ENCODE measurements around the gene PROX1.

PROX1 gene

DNA sequence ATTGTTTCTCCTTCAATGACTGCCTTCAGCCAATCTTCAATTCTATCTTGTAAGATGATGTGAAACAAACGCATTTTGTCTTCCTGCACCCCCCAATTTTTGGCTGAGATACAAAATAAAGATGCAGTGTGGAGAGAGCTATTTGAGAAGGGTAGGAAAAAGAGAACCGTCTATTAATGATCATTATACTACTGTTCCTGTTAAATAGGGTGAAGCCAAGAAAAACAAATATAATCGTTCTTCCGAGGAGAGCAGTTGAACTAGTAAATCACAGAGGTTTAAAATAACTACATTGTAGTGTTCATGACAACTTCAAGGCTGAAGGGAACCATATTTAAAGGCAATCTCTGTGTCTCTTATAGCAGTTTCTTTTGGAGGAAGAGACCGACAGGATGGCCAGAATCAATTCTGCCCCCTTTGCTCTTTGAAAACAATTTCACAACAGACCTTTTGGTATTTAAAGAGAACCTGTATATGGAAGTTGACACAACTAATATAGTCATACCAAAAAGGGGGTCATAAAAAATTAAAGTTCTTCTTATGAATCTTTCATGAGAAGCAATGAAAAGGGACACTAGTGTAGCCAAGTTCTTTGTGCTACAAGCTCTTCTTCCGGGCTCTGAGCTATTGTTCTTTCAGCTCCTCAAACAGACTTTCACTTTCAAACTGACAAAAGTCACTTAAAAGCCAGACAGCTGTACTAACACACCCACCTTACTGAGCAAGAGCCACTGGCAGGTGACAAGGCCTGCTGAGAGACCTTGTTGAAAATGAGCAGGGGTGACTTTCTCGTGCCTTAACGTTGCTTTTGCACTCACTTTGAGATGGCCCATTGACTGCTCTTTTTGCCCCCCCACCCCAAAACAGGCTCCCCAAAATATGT is 30.9 kb downstream of the PROX1 start:
- peak in 1 of 58 donors; percentile 53 for DNase-seq

DNA sequence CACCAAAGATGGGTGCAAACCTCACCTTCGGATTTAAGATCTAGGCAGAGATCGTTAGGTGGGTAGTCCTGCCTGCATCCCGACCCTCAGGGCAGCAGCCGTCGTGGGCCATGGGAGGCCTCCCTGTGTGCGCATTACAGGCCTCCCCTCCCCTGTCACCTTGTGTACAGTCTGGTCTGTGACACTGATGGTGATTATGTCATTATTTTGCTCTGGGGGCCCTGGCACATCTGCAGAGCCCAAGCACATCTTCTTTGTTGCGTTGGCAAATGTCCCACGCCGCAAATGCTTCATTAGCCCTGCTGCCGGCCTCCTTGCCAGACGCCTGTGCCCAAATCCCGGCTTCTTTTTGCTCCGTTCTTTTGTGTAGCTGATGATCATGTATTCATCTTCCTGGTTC is 31.7 kb downstream of the PROX1 start:
- DNase-seq: peak in 19 of 58 donors; percentile 5 to 79 (median 29)

DNA sequence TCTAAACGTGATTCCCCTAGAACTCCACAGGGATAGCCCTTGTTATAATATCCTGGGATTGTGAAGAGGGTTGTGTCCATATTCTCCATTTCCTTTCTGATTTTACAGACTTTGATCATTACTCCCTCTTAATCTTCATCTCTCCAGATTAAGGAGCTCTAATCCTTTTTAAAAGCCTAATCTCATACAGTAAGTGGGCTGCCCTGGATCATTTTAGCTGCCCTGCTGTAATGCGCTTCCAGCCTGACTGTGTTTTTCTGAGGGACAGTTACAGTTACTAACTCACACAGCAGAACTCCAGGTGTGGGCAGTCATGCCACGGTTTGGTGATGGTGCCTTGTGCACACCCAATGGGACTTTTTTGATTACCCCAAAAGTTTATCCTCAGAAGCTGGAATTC is 33.5 kb downstream of the PROX1 start:
- no peak for DNase-seq

DNA sequence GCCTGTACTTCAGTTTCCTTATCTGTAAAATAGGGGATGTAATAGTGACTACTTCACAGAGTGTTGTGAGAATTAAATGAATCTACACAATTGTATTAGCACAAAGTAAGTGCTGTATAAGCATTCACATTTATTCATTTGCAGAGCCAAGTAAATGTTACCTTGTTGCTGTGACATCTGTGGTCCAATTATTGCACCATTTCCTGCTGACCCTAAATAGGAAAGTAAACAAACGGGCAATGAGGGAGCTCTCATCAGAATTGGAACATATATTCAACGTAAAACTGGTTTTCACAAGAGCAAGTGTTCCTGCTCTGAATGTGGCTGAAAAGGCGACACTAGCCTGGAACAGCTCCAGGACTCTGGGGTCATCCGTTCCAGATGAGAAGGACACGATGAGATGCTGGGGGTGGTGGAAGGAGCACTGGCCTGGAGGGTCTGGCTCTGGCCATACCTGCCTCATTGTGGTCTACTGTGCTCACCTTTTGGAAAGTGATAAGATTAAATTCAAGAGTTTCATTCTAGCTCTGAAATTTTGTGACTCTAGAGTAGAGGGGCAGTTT is 34.5 kb downstream of the PROX1 start:
- no peak for DNase-seq

DNA sequence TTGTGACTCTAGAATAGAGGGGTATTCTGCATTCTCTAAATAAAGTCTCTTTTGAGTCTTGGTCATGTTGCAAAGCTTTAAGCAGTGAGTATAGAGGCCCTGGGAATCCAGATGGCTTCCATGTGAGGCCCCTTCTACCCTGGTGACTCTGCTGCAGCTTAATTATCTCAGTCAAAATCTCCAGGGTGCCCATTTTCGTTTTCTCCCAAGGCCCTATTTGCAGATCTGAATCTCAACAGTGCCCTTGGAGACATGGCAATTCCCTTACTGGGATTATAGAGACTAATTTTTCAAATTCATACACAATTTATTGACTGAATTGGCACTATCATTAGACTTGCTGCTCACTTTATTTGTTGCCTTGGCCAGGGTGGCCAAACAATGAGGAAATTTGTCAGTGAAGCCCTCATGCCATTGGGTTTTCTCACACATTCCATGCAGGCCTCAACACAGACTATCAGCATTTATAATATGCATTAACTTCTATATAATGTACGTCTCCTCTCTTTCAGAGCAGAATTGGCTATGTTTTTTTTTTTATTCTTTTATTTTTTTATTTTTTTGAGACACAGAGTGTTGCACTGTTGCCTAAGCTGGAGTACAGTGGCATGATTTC is 35.1 kb downstream of the PROX1 start:
- DNase-seq: no peak

DNA sequence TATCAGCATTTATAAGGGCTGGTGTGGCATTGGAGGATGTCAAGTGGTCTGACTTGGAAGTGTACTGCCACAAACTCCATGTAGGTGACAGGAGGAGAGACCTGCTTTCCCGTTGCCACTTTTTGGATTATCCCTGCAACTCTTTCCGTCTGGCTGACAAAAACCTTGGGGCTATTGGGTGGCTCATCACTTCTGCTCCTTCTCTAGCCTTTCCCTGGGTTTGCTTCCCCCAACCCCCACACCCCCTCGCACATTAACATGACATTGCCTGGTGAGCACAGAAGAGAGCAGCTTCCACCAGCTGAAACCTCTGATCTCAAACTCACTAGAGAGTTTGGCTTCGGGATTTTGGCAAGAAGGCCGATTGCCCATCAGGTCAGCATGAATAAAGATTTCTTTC is 39.2 kb downstream of the PROX1 start:
- DNase-seq: no peak

DNA sequence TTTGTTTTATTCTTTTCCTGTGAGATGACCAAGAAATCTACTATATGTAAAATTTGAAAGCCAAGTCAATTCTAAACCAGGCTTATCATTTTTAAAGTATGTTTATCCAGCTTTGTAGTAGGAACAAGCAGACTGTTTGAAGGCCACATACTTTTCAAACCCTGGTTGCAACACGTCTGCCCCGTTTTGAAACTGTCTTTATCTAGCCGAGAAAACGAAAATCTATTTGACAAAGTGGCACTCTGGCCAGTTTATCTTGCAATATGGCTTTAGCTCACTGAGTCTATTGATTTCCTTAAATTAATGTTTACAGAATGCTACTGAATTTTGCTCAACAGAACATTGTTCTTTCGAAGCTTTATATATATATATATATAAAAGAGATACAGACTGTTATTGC is 39.7 kb downstream of the PROX1 start:
- DNase-seq: no peak

DNA sequence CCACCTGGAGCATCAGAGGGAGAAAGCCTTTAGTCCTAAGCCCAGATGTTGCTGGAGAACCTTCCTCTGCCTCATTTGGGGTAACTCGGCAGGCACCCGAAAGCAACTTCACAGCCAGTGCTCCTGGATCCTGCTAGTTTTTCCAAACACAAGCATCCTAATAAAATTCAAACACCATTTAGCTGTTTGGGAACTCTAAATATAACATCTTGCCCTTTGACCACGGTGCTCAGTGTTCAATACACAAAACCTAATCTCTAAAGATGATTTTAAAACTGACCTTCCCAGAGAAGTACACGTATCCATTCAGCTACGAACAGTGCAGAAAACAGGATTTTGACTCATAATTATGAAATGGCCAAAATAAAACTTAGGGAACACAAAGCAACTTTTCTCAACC is 40.3 kb downstream of the PROX1 start:
- DNase-seq: no peak

DNA sequence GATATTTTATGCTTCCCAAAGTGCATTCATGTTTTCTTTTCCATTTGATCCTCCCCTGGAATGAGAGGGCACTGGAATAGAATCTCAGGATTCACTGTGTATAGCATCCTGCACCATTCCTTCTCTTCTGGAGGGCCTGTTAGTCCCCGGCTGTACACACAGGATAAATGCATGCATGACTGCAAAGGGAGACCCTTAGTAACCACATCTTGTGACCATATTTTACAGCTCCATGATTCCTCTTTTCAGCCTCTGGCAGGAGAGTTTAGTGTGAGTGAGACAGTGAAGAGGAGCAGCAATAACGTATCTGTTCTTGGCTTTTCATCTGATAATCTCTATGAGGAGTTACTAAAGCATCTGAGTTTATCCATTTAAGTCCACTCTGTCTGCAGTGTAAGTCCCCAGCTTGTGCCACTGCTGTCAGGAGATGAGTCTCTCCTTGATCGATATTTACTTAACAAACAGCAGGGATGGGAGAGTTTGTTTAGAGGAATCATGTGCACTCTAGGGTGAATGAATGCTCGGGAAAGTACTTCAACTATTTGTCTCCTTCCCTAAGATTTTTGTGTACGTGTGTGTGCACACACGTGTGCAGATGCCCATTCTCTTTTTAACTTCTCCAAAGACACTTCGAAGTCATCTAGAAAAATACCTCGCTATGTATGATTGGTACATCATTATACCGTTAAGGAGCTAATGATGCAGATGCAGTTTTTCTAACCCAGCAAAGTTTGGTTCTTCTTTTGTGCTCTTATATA is 41.1 kb downstream of the PROX1 start:
- DNase-seq: no peak

DNA sequence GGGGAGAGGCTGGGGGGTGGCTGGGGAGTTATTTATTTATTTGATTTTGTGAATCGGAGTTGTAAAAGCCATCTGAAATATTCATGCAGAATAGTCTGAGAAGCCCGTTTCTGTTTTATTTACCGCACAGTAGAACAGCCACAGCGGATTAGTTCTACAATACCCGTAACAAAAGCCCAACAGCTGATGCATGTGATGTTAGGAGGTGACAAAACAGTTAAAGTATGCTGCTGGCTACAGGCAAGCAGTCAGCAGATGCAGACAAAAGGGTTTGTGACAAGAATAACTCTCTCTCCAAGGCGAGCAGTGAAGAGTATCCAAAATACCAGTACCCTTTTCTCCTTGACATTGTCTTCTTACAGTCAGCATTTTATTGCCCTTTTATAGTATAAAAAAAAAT is 42.0 kb downstream of the PROX1 start:
- peak in 3 of 58 donors; percentile 19 to 37 (median 31) for DNase-seq

DNA sequence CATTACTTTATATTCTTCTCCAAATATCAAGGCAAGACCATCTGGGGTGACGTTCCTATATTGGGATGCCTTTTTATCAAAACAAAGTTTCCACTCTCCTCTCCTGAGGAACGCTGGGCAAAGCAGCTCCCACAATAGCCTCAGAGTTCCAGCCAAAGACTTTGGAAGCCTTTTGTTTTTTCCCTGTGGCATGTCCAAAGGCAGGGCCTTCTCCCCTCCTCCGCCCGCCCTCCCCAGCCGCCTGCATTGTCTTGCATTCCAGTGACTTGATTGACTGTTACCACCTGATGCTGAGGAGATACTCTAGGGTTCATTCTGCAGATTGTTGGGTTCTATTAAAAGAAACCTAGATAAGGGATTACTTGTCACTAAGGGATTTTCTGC is 43.5 kb downstream of the PROX1 start:
- DNase-seq: peak in 1 of 58 donors; percentile 5

DNA sequence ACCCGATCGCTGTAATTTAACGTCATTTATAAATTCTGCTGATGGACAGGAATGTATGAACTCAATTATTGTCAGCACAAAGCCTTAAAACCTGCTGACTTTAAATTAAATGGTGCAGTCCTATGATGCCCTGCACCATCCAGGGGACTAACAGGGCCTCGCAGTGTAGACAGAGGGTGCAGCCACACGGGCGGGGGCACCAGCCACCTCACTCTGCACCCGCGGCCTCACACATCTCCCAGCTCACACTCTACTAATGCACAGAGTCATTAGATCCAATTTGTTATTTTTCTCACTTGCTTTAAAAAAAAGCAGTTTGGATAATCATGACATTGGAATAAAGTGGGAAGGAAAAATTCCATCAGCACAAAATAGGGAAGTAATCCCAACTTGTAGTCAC is 49.7 kb downstream of the PROX1 start:
- no peak for DNase-seq

DNA sequence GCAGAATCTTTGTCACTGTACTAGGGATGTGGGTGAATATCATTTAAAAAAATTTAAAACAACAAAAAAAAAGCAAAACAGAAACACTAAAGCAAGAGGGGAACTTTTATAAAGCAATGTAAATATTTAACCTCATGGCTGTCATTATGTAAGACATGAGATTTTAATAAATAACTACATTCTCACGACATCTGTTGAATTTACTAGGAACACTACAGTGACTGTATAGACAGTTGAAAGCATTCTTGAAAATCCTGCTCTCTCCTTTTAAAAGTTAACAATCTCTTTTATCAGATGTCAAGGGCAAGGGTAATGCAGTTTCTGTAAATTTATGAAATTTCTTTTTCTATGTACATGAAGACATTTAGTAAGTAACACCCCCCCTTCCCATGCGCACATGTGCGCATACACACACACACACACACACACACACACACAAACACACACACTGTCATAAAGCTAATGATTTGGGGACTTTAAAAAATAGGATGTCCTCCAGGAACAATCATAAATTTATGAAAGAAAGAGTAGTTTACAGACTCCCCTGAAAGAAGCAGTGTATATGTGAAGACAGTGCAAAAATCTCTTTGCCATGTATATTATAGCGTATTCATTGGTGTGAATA is 51.7 kb downstream of the PROX1 start:
- DNase-seq: no peak

DNA sequence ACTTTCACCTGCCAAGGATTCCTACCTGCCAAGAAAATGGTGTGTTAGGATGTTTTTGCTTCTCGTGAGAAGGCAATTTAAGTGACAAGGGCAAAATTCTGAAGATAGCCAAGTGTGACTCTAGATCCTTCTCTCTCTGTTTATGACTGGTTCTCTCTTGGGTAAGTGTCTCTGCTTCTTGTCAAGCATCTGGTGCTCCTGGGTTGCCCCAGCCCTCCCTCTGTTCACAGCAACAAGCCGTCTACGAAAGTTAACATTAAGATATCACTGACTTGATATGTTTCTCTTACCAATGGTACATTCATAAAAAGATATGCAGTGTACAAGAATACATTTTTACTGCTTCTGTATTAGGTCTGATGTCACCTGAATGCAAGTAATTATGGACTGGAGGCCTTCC is 55.4 kb downstream of the PROX1 start:
- DNase-seq: no peak

DNA sequence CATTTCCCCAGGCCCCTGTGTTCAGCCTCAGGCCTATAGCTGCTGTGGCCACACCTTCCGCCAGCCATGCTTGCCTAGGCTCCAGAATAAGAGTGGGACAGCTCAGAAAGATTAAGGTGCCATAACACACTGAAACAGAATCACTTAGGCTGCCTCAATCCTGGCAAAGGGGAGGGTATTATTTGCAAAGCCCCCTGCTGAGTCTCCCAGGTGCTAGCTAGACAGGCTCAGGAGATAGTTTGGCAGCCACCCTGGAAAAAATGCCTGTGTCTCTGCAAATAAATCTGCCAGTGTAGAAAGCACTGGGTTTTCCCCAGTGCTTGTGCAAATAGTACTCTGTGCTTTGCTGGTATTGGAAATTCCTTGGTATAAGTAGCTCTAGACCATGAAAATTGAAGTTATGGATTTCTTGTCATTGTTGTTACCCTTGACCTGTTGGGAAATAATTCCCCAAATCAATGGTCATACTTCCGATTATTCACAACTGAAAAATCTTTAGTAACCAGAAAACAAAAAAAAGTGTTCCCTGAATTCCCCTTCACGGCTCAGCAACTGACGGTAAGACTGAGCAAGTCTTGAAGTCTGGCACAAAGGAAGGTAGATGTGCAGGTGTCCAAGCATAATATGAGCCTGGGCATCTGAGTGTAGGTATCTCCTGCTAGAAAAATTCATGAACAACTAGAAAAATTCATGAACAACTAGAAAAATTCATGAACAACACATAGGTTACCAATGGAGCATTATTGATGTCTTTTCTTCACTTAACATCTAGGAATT is 56.9 kb downstream of the PROX1 start:
- no peak for DNase-seq

DNA sequence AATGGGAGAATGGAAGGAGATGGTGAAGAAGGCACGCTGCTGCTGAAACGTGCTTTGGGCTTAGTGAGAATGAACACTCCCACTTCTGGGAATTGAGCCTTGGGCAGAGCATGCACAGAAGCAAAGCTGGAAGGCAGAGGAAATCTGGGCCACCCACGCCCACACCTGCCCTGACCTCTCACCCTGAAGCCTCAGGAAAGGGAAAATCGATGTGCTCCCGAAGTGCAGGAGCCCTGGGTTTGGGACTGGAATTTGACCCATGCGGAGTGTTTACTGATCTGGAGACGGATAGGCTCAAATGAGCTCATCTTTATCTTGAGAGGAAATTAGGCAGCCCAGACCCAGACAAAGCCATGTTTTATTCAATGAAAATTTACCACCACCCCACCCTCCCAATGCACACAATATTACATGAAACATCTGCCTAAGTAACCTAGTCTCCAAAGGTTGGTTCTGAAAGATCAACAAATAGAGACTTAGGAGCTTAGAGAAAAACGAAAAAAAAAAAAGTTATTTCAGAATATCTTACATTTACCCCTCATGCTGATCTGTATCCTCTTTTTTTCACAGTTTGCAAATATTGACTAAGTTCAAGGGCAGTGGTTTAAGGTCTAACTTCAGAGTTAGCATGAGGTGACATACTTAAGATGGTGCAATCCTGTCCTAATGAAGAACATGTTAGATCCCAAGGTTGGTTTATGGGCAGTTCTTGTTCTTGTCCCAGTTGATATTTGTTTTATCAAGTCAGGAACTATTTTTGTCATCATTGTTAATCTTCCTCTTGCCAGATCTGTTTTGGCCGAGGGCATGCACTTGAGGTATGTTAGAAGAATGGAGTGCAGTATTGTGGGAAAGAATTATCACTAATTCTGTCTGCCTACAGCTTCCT is 63.0 kb downstream of the PROX1 start:
- DNase-seq: no peak

DNA sequence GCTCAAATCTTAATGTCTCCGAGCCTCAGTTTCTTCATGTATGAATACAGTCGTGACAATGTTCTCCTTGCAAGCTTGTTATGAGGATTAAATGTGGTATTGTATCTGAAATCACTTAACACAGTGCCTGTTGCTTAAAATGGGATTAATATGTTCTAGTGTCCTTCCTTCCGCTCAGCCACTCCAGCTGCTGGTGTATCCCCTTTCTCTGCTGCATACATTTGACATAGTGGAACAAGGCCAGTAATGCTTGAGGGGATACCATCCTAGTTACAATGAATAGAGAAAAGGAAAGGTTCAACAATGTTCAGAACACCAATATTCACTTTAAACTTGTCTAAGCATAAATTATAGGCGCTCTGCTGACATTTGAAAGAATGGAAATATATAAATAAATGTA is 64.0 kb downstream of the PROX1 start:
- no peak for DNase-seq

DNA sequence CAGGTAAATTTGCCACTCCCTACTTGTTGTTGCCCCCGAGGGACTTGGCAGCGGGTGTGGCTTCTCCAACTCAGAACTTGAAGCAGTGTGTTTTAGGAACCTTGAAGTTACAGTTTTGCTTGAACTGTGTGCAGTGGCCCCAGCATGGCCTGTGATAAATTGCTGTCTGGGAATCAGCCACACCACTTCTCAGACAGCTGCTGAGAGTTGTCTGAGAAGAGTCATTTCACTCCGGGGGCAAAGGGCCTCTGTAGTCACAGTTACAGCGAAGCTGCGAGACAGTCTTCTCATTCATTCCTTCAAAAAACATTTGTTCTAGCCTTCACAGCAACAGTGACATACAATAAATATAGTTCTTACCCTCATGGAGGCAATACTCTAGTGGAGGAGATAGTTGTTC is 70.3 kb downstream of the PROX1 start:
- DNase-seq: no peak

DNA sequence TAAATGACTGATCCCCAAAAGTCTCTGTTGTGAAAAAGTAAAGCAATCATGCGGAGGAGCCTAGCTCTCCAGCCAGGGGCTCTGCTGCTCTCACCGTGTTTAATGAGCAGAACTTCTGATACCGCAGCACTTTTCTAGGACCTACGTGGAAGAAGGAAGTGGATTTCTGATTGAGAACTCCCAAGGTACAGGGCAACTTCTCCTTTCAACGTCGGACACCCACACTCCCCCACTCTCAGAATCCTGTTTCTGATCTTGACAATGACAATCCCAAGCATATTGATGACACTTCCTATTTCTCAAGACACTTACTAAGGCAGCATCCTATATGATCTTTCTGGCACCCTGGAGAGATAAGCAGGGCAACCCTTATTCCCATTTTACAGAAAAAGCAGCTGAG is 78.4 kb downstream of the PROX1 start:
- no peak for DNase-seq

DNA sequence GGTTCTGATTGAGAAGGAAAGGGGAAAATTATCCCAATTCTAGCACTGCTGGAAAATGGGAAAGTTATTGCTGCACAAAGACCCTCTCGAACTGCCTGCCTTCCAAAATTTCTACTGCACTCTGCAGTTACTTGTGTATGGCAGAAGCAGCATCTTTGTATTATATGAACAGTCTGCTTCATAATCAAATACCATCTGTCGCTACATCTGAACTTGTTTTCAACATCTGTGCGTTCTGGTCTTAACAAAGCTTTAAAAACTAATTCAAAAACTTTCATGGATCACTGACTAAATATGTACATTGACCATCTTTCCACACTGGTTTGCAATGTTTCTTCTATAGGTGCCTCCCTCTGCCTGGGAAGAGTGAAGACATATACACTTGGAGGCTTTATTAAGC is 79.2 kb downstream of the PROX1 start:
- DNase-seq: no peak

All from anterior cingulate cortex (tissue), 58 donors.